GM23338 (cell line): Measurements from ENCODE around the gene ACTR2.

ENCODE experiments used
- CREB1 ChIP-seq: fragments of 250-450 bp; sonication (Bioruptor Pico); IDR thresholded peaks from 2 replicates; pipeline ENCODE4 v1.5.0; 2020; ENCODE audit warnings: low read depth, mild to moderate bottlenecking, moderate library complexity
- CTCF ChIP-seq, 2 experiments: fragments of 200-600 bp in 1 of 2; sonication (generic) in 1 of 2; conservative IDR thresholded peaks; 2 replicates each; pipeline versions ENCODE4 v1.5.1 to v1.6.1; 2016 to 2017; ENCODE audit warnings: antibody characterized with exemption in 2 of 2, low read depth in 2 of 2, mild to moderate bottlenecking in 2 of 2, moderate library complexity in 1 of 2
- ETS1 ChIP-seq: IDR thresholded peaks from 2 replicates; pipeline ENCODE4 v1.6.1; 2016; ENCODE audit warnings: antibody characterized with exemption
- EZH2 ChIP-seq: fragments of 200-600 bp; sonication (generic); IDR thresholded peaks from one replicate; pipeline ENCODE4 v1.8.0; 2017; ENCODE audit warnings: antibody characterized with exemption, mild to moderate bottlenecking, low read depth; ENCODE audit not compliant: unreplicated experiment
- EZH2phosphoT487 ChIP-seq: fragments of 200-600 bp; sonication (generic); IDR thresholded peaks from one replicate; pipeline ENCODE4 v1.8.1; 2018; ENCODE audit warnings: antibody characterized with exemption; ENCODE audit not compliant: unreplicated experiment
- JUNB ChIP-seq: IDR thresholded peaks from one replicate; pipeline ENCODE4 v1.6.1; 2016; ENCODE audit warnings: antibody characterized with exemption; ENCODE audit not compliant: unreplicated experiment
- NANOG ChIP-seq: IDR thresholded peaks from 2 replicates; pipeline ENCODE4 v1.6.1; 2016; ENCODE audit warnings: antibody characterized with exemption, borderline replicate concordance
- POLR2AphosphoS5 ChIP-seq: IDR thresholded peaks from 2 replicates; pipeline ENCODE4 v1.6.1; 2016; ENCODE audit warnings: antibody characterized with exemption, low read depth
- REST ChIP-seq: IDR thresholded peaks from one replicate; pipeline ENCODE4 v1.6.1; 2018; ENCODE audit warnings: antibody characterized with exemption; ENCODE audit not compliant: unreplicated experiment
- STAT1 ChIP-seq: IDR thresholded peaks from one replicate; pipeline ENCODE4 v1.6.1; 2016; ENCODE audit warnings: antibody characterized with exemption; ENCODE audit not compliant: unreplicated experiment
- ZNF114 ChIP-seq: fragments of 250-450 bp; sonication (Bioruptor Pico); IDR thresholded peaks from 2 replicates; pipeline ENCODE4 v1.5.0; 2020; ENCODE audit warnings: mild to moderate bottlenecking, moderate library complexity
- ZNF331 ChIP-seq: fragments of 250-450 bp; sonication (Bioruptor Pico); IDR thresholded peaks from 2 replicates; pipeline ENCODE4 v1.5.0; 2020; ENCODE audit warnings: low read depth, mild to moderate bottlenecking, moderate library complexity
- ZNF462 ChIP-seq: fragments of 250-450 bp; sonication (Bioruptor Pico); IDR thresholded peaks from 2 replicates; pipeline ENCODE4 v1.5.0; 2020; ENCODE audit warnings: mild to moderate bottlenecking, moderate library complexity

- no peak for TF ChIP-seq EZH2
- TF ChIP-seq CTCF (conservative IDR thresholded peaks at IDR 0.05; ENCODE audit: low read depth in 2 of 2), result no peak
- no peak for TF ChIP-seq POLR2AphosphoS5
- no peak for TF ChIP-seq ETS1
- TF ChIP-seq EZH2phosphoT487, result no peak
- no peak for TF ChIP-seq REST
- TF ChIP-seq NANOG, result no peak
- TF ChIP-seq CREB1 (CRISPR knock-in tag), result no peak
- no peak for TF ChIP-seq STAT1
- no peak for TF ChIP-seq JUNB
- no peak for TF ChIP-seq ZNF331 (CRISPR knock-in tag)
- TF ChIP-seq ZNF114 (CRISPR knock-in tag), result no peak
- no peak for TF ChIP-seq ZNF462 (CRISPR knock-in tag)
Measured at GRCh38 chr2:65263986-65264385, 36.4 kb downstream of the ACTR2 start.
